AG04450 (cell line): ENCODE data around the gene KRT6B. TPM values are rescaled to one million over a fixed set of nuclear protein-coding genes. Genes with fewer than 3 reads are reported as not detected.

Experiments used
- CTCF ChIA-PET: fragments of 300-600, 350-600 bp; formaldehyde crosslinking; extraction: SDS; loops from one replicate; lab custom pipeline; 2022; ENCODE audit warnings: antibody characterized with exemption, inconsistent platforms; lab: Charles Lee
- POLR2A ChIA-PET: fragments of 350-600 bp; formaldehyde crosslinking; extraction: SDS; loops from one replicate; lab custom pipeline; 2021; ENCODE audit warnings: antibody characterized with exemption, inconsistent platforms; lab: Yijun Ruan, JAX
- DNase-seq: peaks from one replicate; pipeline ENCODE4 v3.0.0-alpha.2; 2011; ENCODE audit warnings: low read depth, low spot score
- H3K27ac ChIP-seq: one replicate; pipeline ENCODE4 v1.5.1; 2012; ENCODE audit warnings: low read depth, low read length, control low read depth
- H3K27me3 ChIP-seq: one replicate; pipeline ENCODE4 v1.6.0; 2012; ENCODE audit warnings: low read length; ENCODE audit not compliant: control insufficient read depth, insufficient read depth
- H3K4me3 ChIP-seq: 2 replicates; pipeline ENCODE4 v1.5.1; 2011; ENCODE audit warnings: mild to moderate bottlenecking, low read depth, low read length, control low read depth
- H3K9me3 ChIP-seq: 2 replicates; pipeline ENCODE4 v1.5.1; 2012; ENCODE audit warnings: low read length; ENCODE audit not compliant: control insufficient read depth, insufficient read depth
- CTCF ChIP-seq: IDR thresholded peaks from 2 replicates; pipeline ENCODE4 v1.5.1; 2011; ENCODE audit warnings: low read depth, low read length, control low read depth, inconsistent platforms
- polyA plus RNA-seq: library from polyadenylated mRNA; depleted of rRNA; stranded (reverse); fragments of >200 nt; gene quantifications from 2 replicates; pipeline ENCODE4 v1.2.3, GENCODE V29; 2011

Gene KRT6B
- polyA plus RNA-seq, 1 experiment: not detected

DNA sequence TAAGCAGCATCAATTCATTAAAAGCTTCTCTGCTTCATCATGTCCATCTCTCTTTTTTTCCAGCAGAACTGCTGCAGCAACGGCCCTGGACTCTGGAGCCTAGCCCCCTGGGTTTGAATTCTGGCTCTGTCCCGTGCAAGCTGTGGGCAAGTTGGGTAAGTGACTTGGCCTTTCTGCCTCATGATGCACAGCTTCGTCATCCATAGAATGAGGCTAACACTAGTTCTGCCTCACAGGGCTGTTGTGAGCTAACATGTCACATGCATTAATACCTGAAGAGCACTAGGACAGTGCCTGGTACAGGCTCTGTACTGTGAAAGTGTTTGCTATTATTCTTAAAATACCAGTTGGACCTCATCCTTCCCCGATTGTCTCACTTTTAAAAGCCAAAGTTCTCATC lies 50.0 kb downstream of the KRT6B start:
- H3K27me3 ChIP-seq: peaks cover 14% of the 10 kb centered on the region
- H3K27ac ChIP-seq: no peak overlapping the region
- no peak overlapping the region for H3K4me3 ChIP-seq
- POLR2A ChIA-PET: no interaction called here
- CTCF ChIA-PET: interaction anchor here (0.6 to 2.8 kb wide), 2 partner anchors 29 to 289 kb away, joined by 3 to 9 read pairs; no protein-coding TSS in a partner anchor
- no peaks in the 10 kb centered on the region for H3K9me3 ChIP-seq
- no peak for TF ChIP-seq CTCF
- DNase-seq: no peak

- H3K27ac ChIP-seq: no peak overlapping the region
- TF ChIP-seq CTCF: no peak
- H3K4me3 ChIP-seq: no peak overlapping the region
- DNase-seq: no peak
- ChIA-PET POLR2A (no interaction called here), CTCF (interaction anchor here (0.6 to 2.8 kb wide), 2 partner anchors 29 to 290 kb away, joined by 3 to 9 read pairs; no protein-coding TSS in a partner anchor)
- H3K9me3 ChIP-seq: no peaks in the 10 kb centered on the region
- peaks cover 18% of the 10 kb centered on the region for H3K27me3 ChIP-seq
Measured at GRCh38 chr12:52401526-52401925, 50.4 kb downstream of the KRT6B start.

GRCh38 chr12:52400906-52401305 lies 51.0 kb downstream of the KRT6B start:
- TF ChIP-seq CTCF: no peak
- CTCF ChIA-PET: interaction anchor here (2.8 kb wide), 1 partner anchor 28 kb away, joined by 9 read pairs; no protein-coding TSS in a partner anchor
- peaks cover 20% of the 10 kb centered on the region for H3K27me3 ChIP-seq
- H3K9me3 ChIP-seq: no peaks in the 10 kb centered on the region
- H3K27ac ChIP-seq: no peak overlapping the region
- no peak overlapping the region for H3K4me3 ChIP-seq
- POLR2A ChIA-PET: no interaction called here
- DNase-seq: no peak

DNA sequence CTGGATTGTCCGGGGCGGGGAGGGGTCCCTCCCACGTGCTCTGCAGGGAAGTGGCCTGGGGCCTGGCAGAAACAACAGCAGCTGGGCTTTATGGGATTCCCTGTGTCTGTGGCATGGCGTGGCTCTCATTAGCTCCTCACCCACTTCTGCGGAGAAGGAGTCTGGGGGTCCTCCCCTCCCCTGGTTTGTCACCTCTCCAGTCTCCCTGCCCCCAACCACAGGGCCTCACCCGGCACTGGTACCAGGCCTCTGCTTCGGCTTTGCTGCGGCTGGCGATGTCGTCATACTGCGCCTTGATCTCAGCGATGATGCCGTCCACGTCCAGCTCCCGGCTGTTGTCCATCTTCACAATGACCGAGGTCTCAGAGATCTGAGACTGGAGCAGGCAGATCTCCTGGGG lies 52.2 kb downstream of the KRT6B start:
- H3K4me3 ChIP-seq: no peak overlapping the region
- no peak overlapping the region for H3K27ac ChIP-seq
- POLR2A ChIA-PET: no interaction called here
- peaks cover 22% of the 10 kb centered on the region for H3K27me3 ChIP-seq
- DNase-seq: no peak
- H3K9me3 ChIP-seq: no peaks in the 10 kb centered on the region
- CTCF ChIA-PET: no interaction called here
- no peak for TF ChIP-seq CTCF

GRCh38 chr12:52398176-52398575 lies 53.8 kb downstream of the KRT6B start:
- no peak for DNase-seq
- TF ChIP-seq CTCF: no peak
- H3K9me3 ChIP-seq: no peaks in the 10 kb centered on the region
- H3K27ac ChIP-seq: no peak overlapping the region
- ChIA-PET CTCF (interaction anchor here (0.6 to 1.3 kb wide), 2 partner anchors 26 to 481 kb away, joined by 5 read pairs; no protein-coding TSS in a partner anchor), POLR2A (no interaction called here)
- H3K4me3 ChIP-seq: no peak overlapping the region
- H3K27me3 ChIP-seq: peaks cover 28% of the 10 kb centered on the region
